Liver (tissue), 3 donors: Measurements from ENCODE around the gene TAF7.

Experiments used
- CTCF ChIP-seq: fragments of 150-350 bp; IDR thresholded peaks from 2 replicates; pipeline ENCODE4 v1.5.1; 2017; ENCODE audit warnings: improper control_type of control experiment, low read depth, low read length; ENCODE audit not compliant: missing input control
- EGR1 ChIP-seq, 2 donors: IDR thresholded peaks; 2 replicates each; pipeline ENCODE4 v1.6.1; 2016 to 2018; ENCODE audit warnings: antibody characterized with exemption in 2 of 2, low read depth in 2 of 2
- HNF4A ChIP-seq, 2 donors: conservative IDR thresholded peaks; 2 replicates each; pipeline ENCODE4 v1.6.1; 2016; ENCODE audit warnings: antibody characterized with exemption in 2 of 2, mild to moderate bottlenecking in 2 of 2
- JUND ChIP-seq, 2 donors: IDR thresholded peaks; 2 replicates each; pipeline ENCODE4 v1.6.1; 2016; ENCODE audit warnings: antibody characterized with exemption in 2 of 2
- RAD21 ChIP-seq, 2 donors: IDR thresholded peaks; 2 replicates each; pipeline ENCODE4 v1.6.1; 2016; ENCODE audit warnings: antibody characterized with exemption in 2 of 2, mild to moderate bottlenecking in 2 of 2
- REST ChIP-seq: IDR thresholded peaks from 2 replicates; pipeline ENCODE4 v1.6.1; 2016; ENCODE audit warnings: antibody characterized with exemption, mild to moderate bottlenecking
- RXRA ChIP-seq, 2 donors: IDR thresholded peaks; 2 replicates each; pipeline ENCODE4 v1.6.1; 2017 to 2018; ENCODE audit warnings: antibody characterized with exemption in 2 of 2, mild to moderate bottlenecking in 1 of 2
- ZBTB33 ChIP-seq: IDR thresholded peaks from 2 replicates; pipeline ENCODE4 v1.6.1; 2016; ENCODE audit warnings: antibody characterized with exemption
- donor health status: healthy.
- donor health status: healthy.

DNA sequence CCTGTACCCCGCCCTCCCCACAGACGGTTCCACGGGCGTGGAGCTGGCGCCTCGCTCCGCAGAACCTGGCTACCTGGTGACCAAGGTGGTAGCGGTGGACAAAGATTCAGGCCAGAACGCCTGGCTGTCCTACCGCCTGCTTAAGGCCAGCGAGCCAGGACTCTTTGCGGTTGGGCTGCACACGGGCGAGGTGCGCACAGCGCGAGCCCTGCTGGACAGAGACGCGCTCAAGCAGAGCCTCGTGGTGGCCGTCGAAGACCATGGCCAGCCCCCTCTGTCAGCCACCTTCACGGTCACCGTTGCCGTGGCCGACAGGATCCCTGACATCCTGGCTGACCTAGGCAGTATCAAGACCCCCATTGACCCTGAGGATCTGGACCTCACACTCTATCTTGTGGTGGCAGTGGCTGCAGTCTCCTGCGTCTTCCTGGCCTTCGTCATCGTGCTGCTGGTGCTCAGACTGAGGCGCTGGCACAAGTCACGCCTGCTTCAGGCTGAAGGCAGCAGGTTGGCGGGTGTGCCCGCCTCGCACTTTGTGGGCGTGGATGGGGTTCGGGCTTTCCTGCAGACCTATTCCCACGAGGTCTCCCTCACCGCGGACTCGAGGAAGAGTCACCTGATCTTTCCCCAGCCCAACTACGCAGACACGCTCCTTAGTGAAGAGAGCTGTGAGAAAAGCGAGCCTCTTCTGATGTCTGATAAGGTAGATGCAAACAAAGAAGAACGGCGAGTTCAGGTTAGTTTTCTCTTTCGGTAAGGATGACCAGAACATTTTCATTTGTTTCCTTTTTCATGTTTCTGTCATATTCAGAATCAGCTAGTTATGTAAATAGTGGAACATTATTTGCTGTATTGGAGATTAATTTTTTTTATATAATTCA, 45.7 kb upstream of the TAF7 start:
- TF ChIP-seq HNF4A (conservative IDR thresholded peaks at IDR 0.05) (no peak), JUND (IDR thresholded peaks at IDR 0.05) (no peak), REST (no peak), CTCF (no peak), ZBTB33 (no peak), EGR1 (IDR thresholded peaks at IDR 0.05; ENCODE audit: low read depth in 2 of 2) (no peak), RXRA (IDR thresholded peaks at IDR 0.05) (no peak), RAD21 (IDR thresholded peaks at IDR 0.05) (no peak)
